ENCODE measurements around the gene LYAR. TPM values are rescaled to one million over a fixed set of nuclear protein-coding genes. Genes with fewer than 3 reads are reported as not detected.

The LYAR gene
- total RNA-seq, 1 experiment from 2014 or later, result 49.3 TPM

GRCh38 chr4:4277531-4277930 is 12.4 kb downstream of the LYAR start:
- H3K4me1 ChIP-seq (ENCODE audit: insufficient read depth, low read length, poor library complexity, severe bottlenecking), result no peaks in the 10 kb centered on the region
- no peaks in the 10 kb centered on the region for H3K9me3 ChIP-seq (ENCODE audit: low read depth, low read length, poor library complexity, severe bottlenecking)
- H3K36me3 ChIP-seq (ENCODE audit: insufficient read depth, low read length, poor library complexity, severe bottlenecking), result peaks cover 76% of the 10 kb centered on the region
- intact Hi-C loops (cut with micrococcal nuclease; ENCODE audit: unreplicated experiment), result no loop called here
- no peak overlapping the region for H3K4me3 ChIP-seq (ENCODE audit: low read depth, low read length, poor library complexity, severe bottlenecking)
- ChIA-PET POLR2A (ENCODE audit: low non-redundant PET) (no interaction called here), CTCF (no interaction called here)
- no TSS peak for BruUV-seq (replicated peaks)
- no peak overlapping the region for H3K27ac ChIP-seq (ENCODE audit: low read depth, low read length, poor library complexity, severe bottlenecking)
- TF ChIP-seq EZH2 (IDR thresholded peaks at IDR 0.05; ENCODE audit: borderline replicate concordance, low read depth, low read length, poor library complexity, severe bottlenecking), result no peak
- TF ChIP-seq, protein P1, sequence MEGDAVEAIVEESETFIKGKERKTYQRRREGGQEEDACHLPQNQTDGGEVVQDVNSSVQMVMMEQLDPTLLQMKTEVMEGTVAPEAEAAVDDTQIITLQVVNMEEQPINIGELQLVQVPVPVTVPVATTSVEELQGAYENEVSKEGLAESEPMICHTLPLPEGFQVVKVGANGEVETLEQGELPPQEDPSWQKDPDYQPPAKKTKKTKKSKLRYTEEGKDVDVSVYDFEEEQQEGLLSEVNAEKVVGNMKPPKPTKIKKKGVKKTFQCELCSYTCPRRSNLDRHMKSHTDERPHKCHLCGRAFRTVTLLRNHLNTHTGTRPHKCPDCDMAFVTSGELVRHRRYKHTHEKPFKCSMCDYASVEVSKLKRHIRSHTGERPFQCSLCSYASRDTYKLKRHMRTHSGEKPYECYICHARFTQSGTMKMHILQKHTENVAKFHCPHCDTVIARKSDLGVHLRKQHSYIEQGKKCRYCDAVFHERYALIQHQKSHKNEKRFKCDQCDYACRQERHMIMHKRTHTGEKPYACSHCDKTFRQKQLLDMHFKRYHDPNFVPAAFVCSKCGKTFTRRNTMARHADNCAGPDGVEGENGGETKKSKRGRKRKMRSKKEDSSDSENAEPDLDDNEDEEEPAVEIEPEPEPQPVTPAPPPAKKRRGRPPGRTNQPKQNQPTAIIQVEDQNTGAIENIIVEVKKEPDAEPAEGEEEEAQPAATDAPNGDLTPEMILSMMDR (conservative IDR thresholded peaks at IDR 0.05; ENCODE audit: low read depth, low read length), result no peak
- DNase-seq (ENCODE audit: low spot score), result no peak
- H3K27me3 ChIP-seq (replicated peaks; ENCODE audit: insufficient read depth, low read depth, low read length, poor library complexity), result no peaks in the 10 kb centered on the region

DNA sequence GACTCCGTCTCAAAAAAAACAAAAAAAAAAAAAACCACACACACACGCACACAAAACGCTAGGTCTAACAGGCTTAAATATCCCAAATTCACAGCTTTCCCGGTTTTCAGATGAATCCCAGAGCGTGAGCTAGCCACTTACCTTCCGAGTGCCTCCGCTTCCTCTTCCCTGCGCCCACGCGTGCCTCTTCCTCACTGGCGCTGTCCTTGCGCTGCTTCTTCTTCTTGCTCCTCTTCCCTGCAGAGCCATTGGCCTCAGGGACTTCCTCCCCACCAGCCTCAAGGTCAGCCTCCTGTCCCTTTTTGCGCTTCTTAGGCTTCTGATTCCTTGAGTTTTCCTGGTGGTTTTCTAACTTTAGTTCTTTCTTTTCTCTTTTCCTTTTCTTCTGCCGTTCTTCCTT is 15.7 kb downstream of the LYAR start:
- Histone ChIP-seq H3K27ac (ENCODE audit: low read depth, low read length, poor library complexity, severe bottlenecking) (no peak overlapping the region), H3K9me3 (ENCODE audit: low read depth, low read length, poor library complexity, severe bottlenecking) (no peaks in the 10 kb centered on the region), H3K4me1 (ENCODE audit: insufficient read depth, low read length, poor library complexity, severe bottlenecking) (no peaks in the 10 kb centered on the region), H3K36me3 (ENCODE audit: insufficient read depth, low read length, poor library complexity, severe bottlenecking) (peaks cover 76% of the 10 kb centered on the region), H3K4me3 (ENCODE audit: low read depth, low read length, poor library complexity, severe bottlenecking) (no peak overlapping the region), H3K27me3 (replicated peaks; ENCODE audit: insufficient read depth, low read depth, low read length, poor library complexity) (no peaks in the 10 kb centered on the region)
- no TSS peak for BruUV-seq (replicated peaks)
- intact Hi-C loops (cut with micrococcal nuclease; ENCODE audit: unreplicated experiment), result no loop called here
- no peak for TF ChIP-seq EZH2 (IDR thresholded peaks at IDR 0.05; ENCODE audit: borderline replicate concordance, low read depth, low read length, poor library complexity, severe bottlenecking)
- TF ChIP-seq, protein P1 (conservative IDR thresholded peaks at IDR 0.05; ENCODE audit: low read depth, low read length), result no peak
- ChIA-PET CTCF (no interaction called here), POLR2A (ENCODE audit: low non-redundant PET) (no interaction called here)
- no peak for DNase-seq (ENCODE audit: low spot score)

GRCh38 chr4:4271912-4272311 is 18.0 kb downstream of the LYAR start:
- CTCF ChIA-PET, result no interaction called here
- Histone ChIP-seq H3K4me1 (ENCODE audit: insufficient read depth, low read length, poor library complexity, severe bottlenecking) (no peaks in the 10 kb centered on the region), H3K27me3 (replicated peaks; ENCODE audit: insufficient read depth, low read depth, low read length, poor library complexity) (no peaks in the 10 kb centered on the region), H3K9me3 (ENCODE audit: low read depth, low read length, poor library complexity, severe bottlenecking) (no peaks in the 10 kb centered on the region), H3K27ac (ENCODE audit: low read depth, low read length, poor library complexity, severe bottlenecking) (no peak overlapping the region), H3K36me3 (ENCODE audit: insufficient read depth, low read length, poor library complexity, severe bottlenecking) (peaks cover 65% of the 10 kb centered on the region), H3K4me3 (ENCODE audit: low read depth, low read length, poor library complexity, severe bottlenecking) (no peak overlapping the region)
- DNase-seq (ENCODE audit: low spot score), result no peak
- TF ChIP-seq, protein P1 (conservative IDR thresholded peaks at IDR 0.05; ENCODE audit: low read depth, low read length), result no peak
- no peak for TF ChIP-seq EZH2 (IDR thresholded peaks at IDR 0.05; ENCODE audit: borderline replicate concordance, low read depth, low read length, poor library complexity, severe bottlenecking)
- intact Hi-C loops (cut with micrococcal nuclease; ENCODE audit: unreplicated experiment), result no loop called here
- POLR2A ChIA-PET (ENCODE audit: low non-redundant PET), result no interaction called here
- no TSS peak for BruUV-seq (replicated peaks)

Data from A673 (cell line).